Measurements from ENCODE around the gene MYO10. TPM values are rescaled to one million over a fixed set of nuclear protein-coding genes. Genes with fewer than 3 reads are reported as not detected.

The MYO10 gene
- total RNA-seq, 2 donors from 2014 or later: 24.7 to 77.0 TPM

GRCh38 chr5:16663840-16664239 is 272.2 kb downstream of the MYO10 start:
- H3K36me3 ChIP-seq: no peaks in the 10 kb centered on the region
- intact Hi-C loops (cut with DNase I): no loop called here

GRCh38 chr5:16661713-16662112 is 274.4 kb downstream of the MYO10 start:
- intact Hi-C loops (cut with DNase I): no loop called here
- 97% methylated on average over 2 of the region's 2 CpGs for WGBS
- Histone ChIP-seq H3K27me3 (replicated peaks; ENCODE audit: insufficient read depth) (no peaks in the 10 kb centered on the region), H3K4me1 (replicated peaks) (no peaks in the 10 kb centered on the region), H3K36me3 (no peaks in the 10 kb centered on the region), H3K4me3 (no peak overlapping the region), H3K9me3 (no peaks in the 10 kb centered on the region), H3K27ac (no peak overlapping the region)
- DNase-seq (ENCODE audit: low spot score): no peak
- TF ChIP-seq POLR2A (IDR thresholded peaks at IDR 0.05) (no peak), POLR2AphosphoS5 (IDR thresholded peaks at IDR 0.05) (no peak)

More at GRCh38 chr5:16663840-16664239, 272.2 kb downstream of the MYO10 start:
- H3K27me3 ChIP-seq (replicated peaks; ENCODE audit: insufficient read depth): no peaks in the 10 kb centered on the region
- no peaks in the 10 kb centered on the region for H3K9me3 ChIP-seq
- DNase-seq (ENCODE audit: low spot score): no peak
- H3K4me3 ChIP-seq: no peak overlapping the region
- 91% methylated on average over 4 of the region's 4 CpGs for WGBS
- no peaks in the 10 kb centered on the region for H3K4me1 ChIP-seq (replicated peaks)
- H3K27ac ChIP-seq: no peak overlapping the region
- TF ChIP-seq CTCF (IDR thresholded peaks at IDR 0.05) (no peak), POLR2AphosphoS5 (IDR thresholded peaks at IDR 0.05) (no peak)

- no peak for TF ChIP-seq POLR2AphosphoS5 (IDR thresholded peaks at IDR 0.05)
- TF ChIP-seq CTCF (IDR thresholded peaks at IDR 0.05): no peak
- no peak for TF ChIP-seq POLR2A (IDR thresholded peaks at IDR 0.05)
- intact Hi-C loops (cut with DNase I): no loop called here
- Histone ChIP-seq H3K27ac (no peak overlapping the region), H3K36me3 (no peaks in the 10 kb centered on the region), H3K27me3 (replicated peaks; ENCODE audit: insufficient read depth) (no peaks in the 10 kb centered on the region), H3K4me1 (replicated peaks) (no peaks in the 10 kb centered on the region), H3K9me3 (no peaks in the 10 kb centered on the region), H3K4me3 (no peak overlapping the region)
- no peak for DNase-seq (ENCODE audit: low spot score)
- 75% methylated on average over 5 of the region's 5 CpGs for WGBS
Measured at GRCh38 chr5:16660982-16661381, 275.1 kb downstream of the MYO10 start.

- intact Hi-C loops (cut with DNase I): no loop called here
- Histone ChIP-seq H3K4me1 (replicated peaks) (no peaks in the 10 kb centered on the region), H3K9me3 (no peaks in the 10 kb centered on the region), H3K4me3 (no peak overlapping the region), H3K27ac (no peak overlapping the region), H3K27me3 (replicated peaks; ENCODE audit: insufficient read depth) (no peaks in the 10 kb centered on the region), H3K36me3 (no peaks in the 10 kb centered on the region)
- WGBS: 97% methylated on average over 1 of the region's 1 CpG
- no peak for DNase-seq (ENCODE audit: low spot score)
- TF ChIP-seq CTCF (IDR thresholded peaks at IDR 0.05) (no peak), POLR2AphosphoS5 (IDR thresholded peaks at IDR 0.05) (no peak), POLR2A (IDR thresholded peaks at IDR 0.05) (no peak)
Measured at GRCh38 chr5:16659536-16659935, 276.6 kb downstream of the MYO10 start.

- WGBS: 74% methylated on average over 2 of the region's 2 CpGs
- H3K36me3 ChIP-seq: no peaks in the 10 kb centered on the region
- no peak overlapping the region for H3K4me3 ChIP-seq
- H3K27ac ChIP-seq: no peak overlapping the region
- no peaks in the 10 kb centered on the region for H3K27me3 ChIP-seq (replicated peaks; ENCODE audit: insufficient read depth)
- intact Hi-C loops (cut with DNase I): no loop called here
- H3K9me3 ChIP-seq: no peaks in the 10 kb centered on the region
- no peak for DNase-seq (ENCODE audit: low spot score)
- TF ChIP-seq POLR2A (IDR thresholded peaks at IDR 0.05): no peak
- no peak for TF ChIP-seq CTCF (IDR thresholded peaks at IDR 0.05)
- no peak for TF ChIP-seq POLR2AphosphoS5 (IDR thresholded peaks at IDR 0.05)
- no peaks in the 10 kb centered on the region for H3K4me1 ChIP-seq (replicated peaks)
Measured at GRCh38 chr5:16656561-16657191, 279.4 kb downstream of the MYO10 start.
